Adrenal gland (tissue), 12 donors: ENCODE measurements around the gene DET1. TPM values are rescaled to one million over a fixed set of nuclear protein-coding genes. Genes with fewer than 3 reads are reported as not detected.

Experiments
- DNase-seq, 7 donors: peaks; one replicate each; pipeline ENCODE4 v3.0.0-alpha.2; 2019 to 2020
- H3K27ac ChIP-seq, 5 donors: fragments of 200-600 bp; sonication (generic) in 4 of 5; 1 replicate in 3 of 5; 2 replicates in 2 of 5; pipeline versions ENCODE4 v1.5.1 to v1.8.0; 2016 to 2020; ENCODE audit warnings: mild to moderate bottlenecking in 1 of 5
- H3K27me3 ChIP-seq: fragments of 200-600 bp; 2 replicates; pipeline ENCODE4 v1.8.0; 2021
- H3K36me3 ChIP-seq, 2 donors: fragments of 200-600 bp; replicated peaks in 1 of 2; 1 replicate in 1 of 2; 2 replicates in 1 of 2; pipeline versions ENCODE4 v1.5.1 to v1.8.0; 2018 to 2022
- H3K4me1 ChIP-seq, 2 donors: fragments of 200-600 bp; replicated peaks in 1 of 2; 1 replicate in 1 of 2; 2 replicates in 1 of 2; pipeline versions ENCODE4 v1.5.1 to v1.8.0; 2018 to 2021
- H3K4me3 ChIP-seq, 4 donors: fragments of 200-600 bp; sonication (generic) in 3 of 4; one replicate each; pipeline ENCODE4 v1.5.1; 2016 to 2018
- H3K9me3 ChIP-seq, 3 donors: fragments of 200-600 bp; sonication (generic) in 1 of 3; replicated peaks in 1 of 3; 1 replicate in 2 of 3; 2 replicates in 1 of 3; pipeline versions ENCODE4 v1.5.1 to v1.8.0; 2016 to 2021
- POLR2A ChIP-seq, 2 donors: fragments of 450-650 bp; IDR thresholded peaks; one replicate each; pipeline ENCODE4 v1.6.1; 2017; ENCODE audit warnings: antibody characterized with exemption in 2 of 2, mild to moderate bottlenecking in 2 of 2, moderate library complexity in 1 of 2
- WGBS, 4 donors: extraction: QIAGEN DNeasy Blood & Tissue Kit in 2 of 4; methylation state at CpG; one replicate each; pipeline versions ENCODE4 v1.1.5 to v1.1.7; 2013 to 2017; 5-methylcytosine and 5-hydroxymethylcytosine counted together
- intact Hi-C, 2 donors: fragments of 100-400 bp; cut with DNase I; formaldehyde crosslinking; loops; one replicate each; pipeline versions ENCODE4 v1.14.1 to v1.15.0; 2022 to 2023
- polyA plus RNA-seq, 3 donors: library from polyadenylated mRNA; stranded (reverse); fragments of 200-250 nt in 2 of 3; fragments of 350-450 nt in 1 of 3; fragmentation: Illumina TruSeq in 1 of 3; extraction: RNeasy Lipid Tissue Mini Kit (QIAGEN cat#74804) in 1 of 3; gene quantifications; one replicate each; pipeline ENCODE4 v1.2.3, GENCODE V29; 2013 to 2014
- total RNA-seq, 9 donors: library from RNA; depleted of rRNA in 4 of 9; stranded (reverse); fragments of >200 nt in 4 of 9; fragments of 120-200 nt in 1 of 9; fragmentation: NEBNext Ultra II Directional in 1 of 9; extraction: Animal tissue kit (Norgen Biotek cat#: 25700) in 1 of 9; gene quantifications; one replicate each; pipeline versions ENCODE4 v1.1.0 to v1.2.4, GENCODE V29; 2013 to 2023
- TF ChIP-seq, protein P1 (sequence below), 6 experiments: fragments of 450-650 bp in 4 of 6; fragments of 200-600 bp in 2 of 6; sonication (generic) in 1 of 6; IDR thresholded peaks; 1 replicate in 5 of 6; 2 replicates in 1 of 6; pipeline versions ENCODE4 v1.5.1 to v1.8.0; 2016 to 2021; ENCODE audit warnings: antibody characterized with exemption in 6 of 6, mild to moderate bottlenecking in 2 of 6, moderate library complexity in 1 of 6
- donor health status: healthy with polysubstance abuse.
- donor health status: Bipolar disorder and iron deficiency.
- donor health status: DM: yes; HTN: yes; CAD: no.
- donor health status: DM: no; HTN: no; CAD: no.
- donor health status: DM: no; HTN: no; CAD: no.
- donor health status: DM: yes; HTN: yes; CAD: no.

DET1 gene
- total and polyA plus RNA-seq, 12 donors, result 2.5 to 16.6 (median 9.7) TPM

DNA sequence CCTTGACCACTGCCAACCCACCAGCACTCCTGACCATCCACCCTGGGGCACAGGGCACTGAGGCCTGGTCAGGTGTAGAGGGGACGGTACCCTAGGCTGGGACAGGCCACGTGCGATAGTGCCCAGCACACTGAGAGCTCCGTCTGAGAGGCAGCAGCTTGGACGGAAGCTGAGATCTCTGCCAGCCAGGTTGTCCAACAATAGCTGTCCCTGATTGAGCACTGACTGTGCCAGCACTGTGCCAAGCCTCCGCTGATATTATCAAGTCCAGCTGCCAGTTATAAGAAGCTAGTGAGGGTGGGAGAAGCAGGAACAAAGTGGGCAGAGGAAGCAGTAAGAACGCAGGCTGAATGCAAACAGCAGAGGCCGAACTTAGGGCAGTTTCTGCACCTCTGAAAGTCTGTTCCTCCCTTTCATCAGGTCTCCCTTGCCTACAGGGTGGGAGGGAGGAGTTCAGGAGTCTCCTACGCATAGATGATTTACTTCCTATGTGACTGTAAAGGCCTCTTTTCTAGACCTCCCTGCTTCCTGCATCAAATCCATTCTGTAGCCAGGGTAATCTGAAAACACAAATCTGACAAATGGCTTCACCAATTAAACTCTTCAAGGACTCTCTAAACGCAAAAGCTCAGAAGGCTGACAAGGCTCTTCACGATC, 49.2 kb downstream of the DET1 start:
- TF ChIP-seq POLR2A (IDR thresholded peaks at IDR 0.05), result no peak
- TF ChIP-seq, protein P1, sequence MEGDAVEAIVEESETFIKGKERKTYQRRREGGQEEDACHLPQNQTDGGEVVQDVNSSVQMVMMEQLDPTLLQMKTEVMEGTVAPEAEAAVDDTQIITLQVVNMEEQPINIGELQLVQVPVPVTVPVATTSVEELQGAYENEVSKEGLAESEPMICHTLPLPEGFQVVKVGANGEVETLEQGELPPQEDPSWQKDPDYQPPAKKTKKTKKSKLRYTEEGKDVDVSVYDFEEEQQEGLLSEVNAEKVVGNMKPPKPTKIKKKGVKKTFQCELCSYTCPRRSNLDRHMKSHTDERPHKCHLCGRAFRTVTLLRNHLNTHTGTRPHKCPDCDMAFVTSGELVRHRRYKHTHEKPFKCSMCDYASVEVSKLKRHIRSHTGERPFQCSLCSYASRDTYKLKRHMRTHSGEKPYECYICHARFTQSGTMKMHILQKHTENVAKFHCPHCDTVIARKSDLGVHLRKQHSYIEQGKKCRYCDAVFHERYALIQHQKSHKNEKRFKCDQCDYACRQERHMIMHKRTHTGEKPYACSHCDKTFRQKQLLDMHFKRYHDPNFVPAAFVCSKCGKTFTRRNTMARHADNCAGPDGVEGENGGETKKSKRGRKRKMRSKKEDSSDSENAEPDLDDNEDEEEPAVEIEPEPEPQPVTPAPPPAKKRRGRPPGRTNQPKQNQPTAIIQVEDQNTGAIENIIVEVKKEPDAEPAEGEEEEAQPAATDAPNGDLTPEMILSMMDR (IDR thresholded peaks at IDR 0.05), result no peak
- DNase-seq, result peak in 1 of 7 donors; percentile 80
- Histone ChIP-seq H3K27me3 (no peaks in the 10 kb centered on the region), H3K4me3 (no peak overlapping the region), H3K36me3 (no peaks in the 10 kb centered on the region), H3K9me3 (no peaks in the 10 kb centered on the region), H3K4me1 (peaks cover 0 to 10% of the 10 kb centered on the region in 2 donors), H3K27ac (peak overlapping the region in 1 of 5 donors; percentile 21)
- intact Hi-C loops, result no loop called here
- 75 to 86% (median 83%) methylated on average over 7 to 11 of the region's 11 CpGs for WGBS, 4 donors

DNA sequence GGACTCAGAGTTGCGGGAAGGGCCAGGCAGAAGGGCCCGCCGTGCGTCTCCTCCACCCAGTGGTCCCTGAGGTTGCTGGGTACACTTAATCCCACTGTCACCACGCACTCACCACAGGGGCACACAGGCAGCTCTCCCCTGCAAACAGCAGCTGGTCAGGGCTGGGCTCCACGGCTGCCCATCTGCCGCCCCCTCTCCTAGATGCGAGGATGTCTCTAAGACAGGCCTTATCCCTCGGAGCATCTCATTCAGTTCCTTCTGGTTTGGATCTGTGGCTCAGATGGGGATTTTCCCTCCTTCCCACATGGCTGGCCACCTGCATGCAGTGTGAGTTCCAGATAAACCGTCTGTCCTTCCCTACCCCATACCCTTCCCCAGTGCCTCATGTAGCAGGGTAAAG, 52.6 kb downstream of the DET1 start:
- Histone ChIP-seq H3K4me3 (no peak overlapping the region), H3K36me3 (no peaks in the 10 kb centered on the region), H3K4me1 (peaks cover 0 to 3% of the 10 kb centered on the region in 2 donors), H3K9me3 (no peaks in the 10 kb centered on the region), H3K27ac (no peak overlapping the region), H3K27me3 (no peaks in the 10 kb centered on the region)
- no peak for DNase-seq
- 89 to 97% (median 95%) methylated on average over 9 to 10 of the region's 10 CpGs for WGBS, 4 donors
- intact Hi-C loops, result no loop called here
- TF ChIP-seq, protein P1 (IDR thresholded peaks at IDR 0.05), result no peak
- no peak for TF ChIP-seq POLR2A (IDR thresholded peaks at IDR 0.05)

DNA sequence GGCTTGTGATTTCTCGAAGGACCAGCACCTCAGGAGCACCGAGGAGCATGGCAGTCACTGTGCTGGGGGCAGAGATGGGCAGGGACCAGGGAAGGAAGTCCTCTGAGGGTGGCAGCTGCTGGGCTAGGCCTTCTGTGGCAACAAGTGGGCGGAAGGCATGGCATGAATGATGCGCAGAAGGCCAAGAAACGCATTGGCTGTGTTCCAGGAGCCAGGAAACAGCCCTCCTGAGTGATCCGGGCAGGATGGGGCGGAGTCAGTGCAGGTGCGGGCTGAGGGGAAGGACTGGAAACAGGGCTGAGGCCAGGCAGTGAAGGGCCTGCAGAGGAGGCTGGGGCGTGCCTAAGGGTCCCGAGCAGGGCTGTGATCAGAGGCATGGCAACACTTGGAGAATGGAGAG, 55.3 kb downstream of the DET1 start:
- DNase-seq, result no peak
- H3K4me3 ChIP-seq, result no peak overlapping the region
- TF ChIP-seq, protein P1 (IDR thresholded peaks at IDR 0.05), result no peak
- no peak for TF ChIP-seq POLR2A (IDR thresholded peaks at IDR 0.05)
- H3K27me3 ChIP-seq, result no peaks in the 10 kb centered on the region
- no peaks in the 10 kb centered on the region for H3K9me3 ChIP-seq
- WGBS, 4 donors, result 74 to 78% (median 77%) methylated on average over 9 to 10 of the region's 10 CpGs
- no peaks in the 10 kb centered on the region for H3K36me3 ChIP-seq
- intact Hi-C loops, result no loop called here
- H3K4me1 ChIP-seq, result no peaks in the 10 kb centered on the region
- no peak overlapping the region for H3K27ac ChIP-seq

DNA sequence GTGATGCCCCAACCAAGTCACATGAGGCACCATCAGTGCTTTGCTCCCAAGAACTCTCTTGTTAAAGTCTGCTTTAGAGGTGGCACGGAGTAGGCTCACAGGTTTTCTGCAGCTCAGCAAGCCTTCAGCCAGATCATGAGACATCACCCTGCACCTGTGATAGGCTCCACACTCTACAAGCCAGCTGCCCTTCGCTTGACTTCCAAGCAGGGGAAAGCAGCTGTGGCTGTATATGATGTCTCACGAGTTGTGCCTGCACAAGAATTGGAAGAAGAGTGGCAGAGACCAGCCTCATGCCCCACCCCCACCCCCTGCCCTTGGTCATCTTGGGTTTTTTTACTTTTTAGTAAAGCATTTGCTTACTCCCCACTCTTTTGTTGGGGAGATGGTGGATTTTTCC, 56.4 kb downstream of the DET1 start:
- WGBS, 4 donors, result 87 to 100% (median 94%) methylated on average over 3 of the region's 3 CpGs
- H3K4me1 ChIP-seq, result no peaks in the 10 kb centered on the region
- H3K4me3 ChIP-seq, result no peak overlapping the region
- TF ChIP-seq, protein P1 (IDR thresholded peaks at IDR 0.05), result no peak
- no peak for TF ChIP-seq POLR2A (IDR thresholded peaks at IDR 0.05)
- DNase-seq, result no peak
- no peaks in the 10 kb centered on the region for H3K9me3 ChIP-seq
- H3K36me3 ChIP-seq, result no peaks in the 10 kb centered on the region
- no peaks in the 10 kb centered on the region for H3K27me3 ChIP-seq
- H3K27ac ChIP-seq, result no peak overlapping the region
- intact Hi-C loops, result no loop called here
